ENCODE data around the gene HSPG2. TPM values are rescaled to one million over a fixed set of nuclear protein-coding genes. Genes with fewer than 3 reads are reported as not detected.

HSPG2 gene
- total and polyA plus RNA-seq, 9 of the 15 experiments (the other 6 are each of a cell fraction or from before 2014, with no cell fraction given) = 0.14 to 160 (median 15.7) TPM

DNA sequence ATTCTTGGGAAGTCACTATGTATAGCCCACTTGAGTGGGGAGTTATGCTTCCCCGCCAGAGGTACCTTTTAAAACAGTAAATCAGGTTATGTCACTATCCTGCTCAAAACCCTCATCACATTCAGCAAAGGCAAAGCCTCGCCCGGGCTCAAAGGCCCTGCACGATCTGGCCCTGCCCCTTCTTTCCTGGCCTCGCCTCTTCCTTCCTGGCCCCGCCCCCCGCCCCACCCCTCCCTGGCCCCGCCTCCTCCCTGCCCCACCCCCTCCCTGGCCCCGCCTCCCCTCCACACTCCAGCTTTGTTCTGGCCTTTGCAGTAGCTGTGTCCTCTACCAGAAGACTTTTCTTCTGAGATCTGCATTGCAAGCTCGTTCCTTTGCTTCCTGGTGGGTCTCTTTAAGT, 118.5 kb downstream of the HSPG2 start:
- TF ChIP-seq, protein P1, sequence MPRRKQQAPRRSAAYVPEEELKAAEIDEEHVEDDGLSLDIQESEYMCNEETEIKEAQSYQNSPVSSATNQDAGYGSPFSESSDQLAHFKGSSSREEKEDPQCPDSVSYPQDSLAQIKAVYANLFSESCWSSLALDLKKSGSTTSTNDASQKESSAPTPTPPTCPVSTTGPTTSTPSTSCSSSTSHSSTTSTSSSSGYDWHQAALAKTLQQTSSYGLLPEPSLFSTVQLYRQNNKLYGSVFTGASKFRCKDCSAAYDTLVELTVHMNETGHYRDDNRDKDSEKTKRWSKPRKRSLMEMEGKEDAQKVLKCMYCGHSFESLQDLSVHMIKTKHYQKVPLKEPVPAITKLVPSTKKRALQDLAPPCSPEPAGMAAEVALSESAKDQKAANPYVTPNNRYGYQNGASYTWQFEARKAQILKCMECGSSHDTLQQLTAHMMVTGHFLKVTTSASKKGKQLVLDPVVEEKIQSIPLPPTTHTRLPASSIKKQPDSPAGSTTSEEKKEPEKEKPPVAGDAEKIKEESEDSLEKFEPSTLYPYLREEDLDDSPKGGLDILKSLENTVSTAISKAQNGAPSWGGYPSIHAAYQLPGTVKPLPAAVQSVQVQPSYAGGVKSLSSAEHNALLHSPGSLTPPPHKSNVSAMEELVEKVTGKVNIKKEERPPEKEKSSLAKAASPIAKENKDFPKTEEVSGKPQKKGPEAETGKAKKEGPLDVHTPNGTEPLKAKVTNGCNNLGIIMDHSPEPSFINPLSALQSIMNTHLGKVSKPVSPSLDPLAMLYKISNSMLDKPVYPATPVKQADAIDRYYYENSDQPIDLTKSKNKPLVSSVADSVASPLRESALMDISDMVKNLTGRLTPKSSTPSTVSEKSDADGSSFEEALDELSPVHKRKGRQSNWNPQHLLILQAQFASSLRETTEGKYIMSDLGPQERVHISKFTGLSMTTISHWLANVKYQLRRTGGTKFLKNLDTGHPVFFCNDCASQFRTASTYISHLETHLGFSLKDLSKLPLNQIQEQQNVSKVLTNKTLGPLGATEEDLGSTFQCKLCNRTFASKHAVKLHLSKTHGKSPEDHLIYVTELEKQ (CRISPR knock-in tag; IDR thresholded peaks at IDR 0.05) = no peak
- 0 out of 2 replicates have a peak, but pooled peaks have one; percentile 3 for TF ChIP-seq SP1 (CRISPR knock-in tag; IDR thresholded peaks at IDR 0.05)
- peak; percentile 46 for TF ChIP-seq VEZF1 (CRISPR knock-in tag; IDR thresholded peaks at IDR 0.05)
- peak; percentile 19 for TF ChIP-seq MEIS2 (IDR thresholded peaks at IDR 0.05; ENCODE audit: partially characterized antibody)
- 8% methylated on average over 2 of the region's 10 CpGs for WGBS (ENCODE audit: insufficient coverage, low coverage, missing lambda C conversion rate)
- FAIRE-seq (peak; percentile 65), DNase-seq (ENCODE audit: extremely low read depth in 1 of 4, low spot score in 3 of 4) (peak; percentile 82 to 100 (median 99)), ATAC-seq (peak; percentile 83)
- Histone ChIP-seq H3K36me3 (ENCODE audit: control insufficient read depth, insufficient read depth, low read length) (peaks cover 16% of the 10 kb centered on the region; the same call in 1 of the 3 replicates), H3K9me3 (replicated peaks; ENCODE audit: control insufficient read depth, insufficient read depth, low read depth, low read length) (no peaks in the 10 kb centered on the region), H3K4me2 (ENCODE audit: insufficient read depth, low read length) (peak overlapping the region; percentile 16), H3K4me1 (replicated peaks in 1 of 2; ENCODE audit: control insufficient read depth in 2 of 2, insufficient read depth in 2 of 2, low read length in 2 of 2) (peaks cover 13 to 45% of the 10 kb centered on the region in 2 experiments), H3K27ac (ENCODE audit: extremely low read depth, low read depth, low read length) (no peak overlapping the region), H3K4me3 (no peak overlapping the region), H4K20me1 (replicated peaks; ENCODE audit: control insufficient read depth, insufficient read depth, low read length) (no peaks in the 10 kb centered on the region), H3K79me2 (ENCODE audit: control insufficient read depth, insufficient read depth, low read length) (no peaks in the 10 kb centered on the region), H3K9me1 (ENCODE audit: control insufficient read depth, insufficient read depth, low read length) (peaks cover 3% of the 10 kb centered on the region), H2AFZ (ENCODE audit: low read depth, low read length) (peak overlapping the region; percentile 81), H3K27me3 (ENCODE audit: control insufficient read depth in 2 of 2, insufficient read depth in 2 of 2, low read length in 2 of 2) (no peaks in the 10 kb centered on the region), H3K9ac (ENCODE audit: insufficient read depth in 1 of 2, low read depth in 2 of 2, low read length in 2 of 2) (no peak overlapping the region)
- ChIA-PET CTCF (ENCODE audit: low intra/inter-chr PET ratio) (interaction anchor here (0.6 kb wide), 1 partner anchor 14 kb away, joined by 4 read pairs; no protein-coding TSS in a partner anchor), POLR2A (interaction anchor here (0.5 to 0.7 kb wide), 3 partner anchors 20 to 80 kb away, joined by 3 to 5 read pairs (median 3); no protein-coding TSS in a partner anchor)
- in situ Hi-C loops (cut with MboI) = no loop called here
- intact Hi-C loops (cut with micrococcal nuclease) = no loop called here
- BruUV-seq (replicated peaks) = no TSS peak
